ENCODE measurements around the gene HARBI1. TPM values are rescaled to one million over a fixed set of nuclear protein-coding genes. Genes with fewer than 3 reads are reported as not detected.

The HARBI1 gene
- total and polyA plus RNA-seq, 10 donors = 1.4 to 5.6 (median 3.9) TPM

DNA sequence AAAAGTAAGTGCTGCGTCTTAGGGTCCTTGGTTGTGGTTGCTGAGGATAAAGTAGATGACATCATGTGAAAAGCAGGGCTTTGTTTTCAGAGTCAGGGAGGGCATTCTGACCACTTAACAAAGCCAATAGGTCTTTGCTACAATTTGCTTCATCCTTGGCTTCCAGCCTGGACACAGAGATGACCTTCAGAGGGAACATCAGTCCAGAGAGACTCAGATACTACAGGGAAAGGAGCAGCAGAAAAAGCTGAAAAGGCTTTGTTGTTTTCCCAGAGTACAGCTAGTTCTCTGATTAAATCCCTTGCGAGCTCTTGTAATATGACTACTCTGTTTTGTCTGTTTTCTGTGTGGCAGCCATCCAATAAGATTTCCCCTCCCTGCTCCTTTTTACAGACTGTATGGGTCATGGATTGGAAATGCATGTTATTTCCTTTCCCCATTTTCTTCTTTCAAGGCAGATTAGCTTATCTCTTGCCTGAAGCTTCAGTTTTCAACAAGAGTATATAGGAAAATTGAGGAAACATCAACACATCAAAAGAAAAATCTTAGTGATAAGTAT, 32.2 kb upstream of the HARBI1 start:
- intact Hi-C loops (cut with DNase I; ENCODE audit: low total_unique reads) = no loop called here
- H3K27me3 ChIP-seq (replicated peaks in 1 of 7) = no peaks in the 10 kb centered on the region
- no peak overlapping the region for H3K4me3 ChIP-seq
- WGBS, 5 donors = 52 to 78% (median 72%) methylated on average over 2 of the region's 2 CpGs
- TF ChIP-seq, protein P1, sequence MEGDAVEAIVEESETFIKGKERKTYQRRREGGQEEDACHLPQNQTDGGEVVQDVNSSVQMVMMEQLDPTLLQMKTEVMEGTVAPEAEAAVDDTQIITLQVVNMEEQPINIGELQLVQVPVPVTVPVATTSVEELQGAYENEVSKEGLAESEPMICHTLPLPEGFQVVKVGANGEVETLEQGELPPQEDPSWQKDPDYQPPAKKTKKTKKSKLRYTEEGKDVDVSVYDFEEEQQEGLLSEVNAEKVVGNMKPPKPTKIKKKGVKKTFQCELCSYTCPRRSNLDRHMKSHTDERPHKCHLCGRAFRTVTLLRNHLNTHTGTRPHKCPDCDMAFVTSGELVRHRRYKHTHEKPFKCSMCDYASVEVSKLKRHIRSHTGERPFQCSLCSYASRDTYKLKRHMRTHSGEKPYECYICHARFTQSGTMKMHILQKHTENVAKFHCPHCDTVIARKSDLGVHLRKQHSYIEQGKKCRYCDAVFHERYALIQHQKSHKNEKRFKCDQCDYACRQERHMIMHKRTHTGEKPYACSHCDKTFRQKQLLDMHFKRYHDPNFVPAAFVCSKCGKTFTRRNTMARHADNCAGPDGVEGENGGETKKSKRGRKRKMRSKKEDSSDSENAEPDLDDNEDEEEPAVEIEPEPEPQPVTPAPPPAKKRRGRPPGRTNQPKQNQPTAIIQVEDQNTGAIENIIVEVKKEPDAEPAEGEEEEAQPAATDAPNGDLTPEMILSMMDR (IDR thresholded peaks at IDR 0.05 in 8 of 11, conservative IDR thresholded peaks at IDR 0.05 in 3 of 11) = no peak
- TF ChIP-seq POLR2A (IDR thresholded peaks at IDR 0.05) (no peak), POLR2AphosphoS5 (IDR thresholded peaks at IDR 0.05) (peak in 1 of 3 donors; percentile 71)
- H3K4me1 ChIP-seq = peaks cover 0 to 28% (median 6%) of the 10 kb centered on the region in 6 donors
- peak overlapping the region in 7 of 8 donors; percentile 12 to 63 (median 52) for H3K27ac ChIP-seq
- H3K9me3 ChIP-seq = no peaks in the 10 kb centered on the region
- peaks cover 9 to 100% (median 81%) of the 10 kb centered on the region in 6 donors for H3K36me3 ChIP-seq
- no peak for DNase-seq

- Histone ChIP-seq H3K27ac (no peak overlapping the region), H3K4me3 (no peak overlapping the region), H3K27me3 (replicated peaks in 1 of 7) (no peaks in the 10 kb centered on the region), H3K4me1 (peaks cover 0 to 16% (median under 1%) of the 10 kb centered on the region in 6 donors), H3K36me3 (peaks cover 3 to 97% (median 44%) of the 10 kb centered on the region in 6 donors), H3K9me3 (no peaks in the 10 kb centered on the region)
- TF ChIP-seq POLR2AphosphoS5 (IDR thresholded peaks at IDR 0.05) (no peak), POLR2A (IDR thresholded peaks at IDR 0.05) (no peak)
- TF ChIP-seq, protein P1 (IDR thresholded peaks at IDR 0.05 in 8 of 11, conservative IDR thresholded peaks at IDR 0.05 in 3 of 11) = no peak
- DNase-seq = no peak
- intact Hi-C loops (cut with DNase I; ENCODE audit: low total_unique reads) = no loop called here
These were observed 27.0 kb upstream of the HARBI1 start for GRCh38 chr11:46643986-46644385.

- Histone ChIP-seq H3K27me3 (replicated peaks in 1 of 7) (no peaks in the 10 kb centered on the region), H3K9me3 (no peaks in the 10 kb centered on the region), H3K36me3 (peaks cover 3 to 97% (median 42%) of the 10 kb centered on the region in 6 donors), H3K4me3 (no peak overlapping the region), H3K27ac (no peak overlapping the region), H3K4me1 (peaks cover 0 to 12% (median 0%) of the 10 kb centered on the region in 6 donors)
- no peak for DNase-seq
- intact Hi-C loops (cut with DNase I; ENCODE audit: low total_unique reads) = no loop called here
- TF ChIP-seq POLR2A (IDR thresholded peaks at IDR 0.05) = no peak
- TF ChIP-seq POLR2AphosphoS5 (IDR thresholded peaks at IDR 0.05) = no peak
- TF ChIP-seq, protein P1 (IDR thresholded peaks at IDR 0.05 in 8 of 11, conservative IDR thresholded peaks at IDR 0.05 in 3 of 11) = no peak
- WGBS, 5 donors = 79 to 99% (median 97%) methylated on average over 3 of the region's 3 CpGs
These were observed 26.5 kb upstream of the HARBI1 start for GRCh38 chr11:46643531-46643930.

- TF ChIP-seq POLR2A (IDR thresholded peaks at IDR 0.05) (no peak), POLR2AphosphoS5 (IDR thresholded peaks at IDR 0.05) (no peak)
- TF ChIP-seq, protein P1 (IDR thresholded peaks at IDR 0.05 in 8 of 11, conservative IDR thresholded peaks at IDR 0.05 in 3 of 11) = no peak
- Histone ChIP-seq H3K9me3 (no peaks in the 10 kb centered on the region), H3K36me3 (peaks cover 3 to 97% (median 40%) of the 10 kb centered on the region in 6 donors), H3K4me3 (no peak overlapping the region), H3K4me1 (peaks cover 0 to 5% (median 0%) of the 10 kb centered on the region in 6 donors), H3K27ac (no peak overlapping the region), H3K27me3 (replicated peaks in 1 of 7) (no peaks in the 10 kb centered on the region)
- no peak for DNase-seq
- intact Hi-C loops (cut with DNase I; ENCODE audit: low total_unique reads) = no loop called here
- 77 to 91% (median 84%) methylated on average over 8 of the region's 8 CpGs for WGBS, 5 donors
These were observed 25.8 kb upstream of the HARBI1 start for GRCh38 chr11:46642627-46643335.

Data from spleen (tissue), 11 donors.